ENCODE data around the gene USP28.
"Not testable (repeated sequence)": the region's sequence is repeated elsewhere in the genome, so short reads cannot be mapped to it uniquely, and the experiment has no call there.

Gene USP28

DNA sequence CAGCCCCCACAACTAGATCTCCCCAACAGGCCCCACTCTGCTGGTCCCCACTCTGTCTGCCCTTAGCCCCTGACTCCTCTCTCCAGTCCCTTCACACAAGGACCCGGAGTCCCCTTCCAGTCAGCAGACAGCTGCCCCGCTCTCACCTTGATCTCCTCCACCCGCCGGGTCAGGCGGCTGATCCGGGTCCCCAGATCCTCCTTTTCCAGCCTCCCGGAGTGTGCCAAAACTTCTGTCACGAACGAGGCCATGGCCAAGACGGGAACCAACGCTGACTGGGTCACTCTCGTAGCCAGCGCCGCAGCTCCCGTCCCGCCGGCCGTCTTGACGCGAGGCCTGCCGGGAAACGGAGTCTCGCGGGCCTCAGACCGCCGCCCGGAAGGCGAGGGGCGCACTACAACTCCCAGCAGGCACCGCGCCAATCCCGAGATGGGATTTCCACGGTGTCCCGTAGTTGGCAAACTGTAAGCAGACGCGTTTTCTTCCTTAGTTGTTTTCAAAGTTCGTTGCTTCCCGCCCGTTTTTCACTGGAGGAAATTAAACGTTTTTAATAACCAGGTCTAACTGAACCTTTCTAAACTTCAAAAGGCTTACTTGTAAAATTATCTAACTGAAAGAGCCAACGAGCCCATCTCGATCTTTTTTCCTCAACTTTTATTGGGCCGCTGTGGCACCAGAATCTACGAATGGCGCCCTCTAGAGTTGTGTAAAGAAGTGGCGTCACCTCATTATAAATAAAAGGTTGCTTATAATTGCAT, 101.8 kb downstream of the USP28 start, which contains the start of gene ZW10:
Gene ZW10 (minus strand): TSS at position 277 of the 758 bp plus-strand sequence. CDS start 26 bp downstream, at position 251.
- DNase-seq (ENCODE audit: low spot score): peak; percentile 91

DNA sequence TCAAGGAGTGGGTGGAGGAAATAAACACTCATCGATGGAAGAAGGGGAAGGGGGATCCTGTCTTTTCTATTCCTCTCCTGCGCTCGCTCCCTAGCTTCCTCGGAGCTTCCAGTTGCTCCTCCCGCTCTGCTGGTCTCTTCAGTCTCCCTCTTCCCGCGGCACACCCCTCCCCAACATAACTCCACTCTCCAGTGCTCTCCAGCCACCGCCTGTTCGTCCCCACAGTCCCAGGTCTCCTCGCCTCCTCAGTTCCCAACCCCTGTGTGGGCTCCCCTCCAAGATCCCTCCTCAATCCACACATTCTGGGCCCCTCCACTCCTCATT, 102.3 kb downstream of the USP28 start:
- peak; percentile 37 for DNase-seq (ENCODE audit: low spot score)

DNA sequence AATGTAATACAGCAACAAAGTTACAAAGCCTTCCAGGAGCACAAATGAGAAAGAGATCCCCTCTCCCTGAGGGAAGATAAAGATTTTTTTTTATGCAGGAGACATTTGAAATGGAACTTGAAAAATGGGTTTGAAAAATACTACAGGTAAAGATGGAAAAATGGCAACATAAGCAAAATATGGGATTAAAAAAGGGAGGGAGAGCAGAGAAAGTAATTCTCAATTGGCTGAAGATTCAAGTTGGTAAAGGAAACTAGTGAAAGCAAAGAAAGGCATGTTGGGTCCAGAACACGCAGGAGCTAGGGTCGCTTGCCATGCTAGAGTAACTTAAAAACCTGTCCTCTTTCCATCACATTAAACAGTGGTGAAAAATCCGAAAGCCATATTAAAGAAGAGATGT, 103.4 kb downstream of the USP28 start:
- no peak for DNase-seq (ENCODE audit: low spot score)

DNA sequence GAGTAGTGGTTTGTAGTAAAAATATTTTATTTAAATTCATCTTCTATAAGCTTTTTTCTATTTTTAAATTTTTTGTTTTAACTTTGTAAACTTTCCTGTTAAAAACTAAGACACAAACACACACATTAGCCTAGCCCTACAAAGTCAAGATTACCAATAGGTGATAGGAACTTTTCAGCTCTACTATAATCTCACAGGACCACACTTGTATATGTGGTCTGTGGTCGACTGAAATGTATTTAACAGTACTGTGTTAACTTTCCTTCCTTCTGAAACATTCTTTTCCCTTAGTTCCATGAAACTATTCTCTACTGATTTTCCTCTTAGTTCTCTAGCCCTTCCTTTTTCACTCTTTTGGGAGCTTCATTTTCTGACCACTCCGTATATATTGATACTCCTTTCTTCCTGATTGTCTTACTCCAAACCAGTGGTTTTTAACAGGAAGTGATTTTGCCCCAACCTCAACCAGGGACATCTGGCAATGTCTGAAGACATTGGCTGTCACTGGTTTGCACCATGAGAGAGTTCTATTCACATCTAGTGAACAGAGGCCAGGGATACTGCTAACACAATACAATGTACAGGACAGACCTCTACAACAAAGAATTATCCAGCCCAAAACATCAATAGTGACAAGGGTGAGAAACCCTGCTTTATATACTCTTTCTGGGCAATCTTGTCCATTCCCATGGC, 110.7 kb downstream of the USP28 start:
- no peak for DNase-seq (ENCODE audit: low spot score)

DNA sequence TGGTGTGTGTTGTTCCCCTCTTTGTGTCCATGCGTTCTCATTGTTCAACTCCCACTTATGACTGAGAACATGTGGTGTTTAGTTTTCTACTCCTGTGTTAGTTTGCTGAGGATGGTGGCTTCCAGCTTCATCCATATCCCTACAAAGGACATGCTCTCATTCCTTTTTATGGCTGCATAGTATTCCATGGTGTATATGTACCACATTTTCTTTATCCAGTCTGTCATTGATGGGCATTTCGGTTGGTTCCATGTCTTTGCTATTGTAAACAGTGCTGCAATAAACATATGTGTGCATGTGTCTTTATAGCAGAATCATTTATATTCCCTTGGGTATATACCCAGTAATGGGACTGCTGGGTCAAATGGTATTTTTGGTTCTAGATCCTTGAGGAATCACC, 112.3 kb downstream of the USP28 start:
- not testable (repeated sequence) for DNase-seq (ENCODE audit: low spot score)

DNA sequence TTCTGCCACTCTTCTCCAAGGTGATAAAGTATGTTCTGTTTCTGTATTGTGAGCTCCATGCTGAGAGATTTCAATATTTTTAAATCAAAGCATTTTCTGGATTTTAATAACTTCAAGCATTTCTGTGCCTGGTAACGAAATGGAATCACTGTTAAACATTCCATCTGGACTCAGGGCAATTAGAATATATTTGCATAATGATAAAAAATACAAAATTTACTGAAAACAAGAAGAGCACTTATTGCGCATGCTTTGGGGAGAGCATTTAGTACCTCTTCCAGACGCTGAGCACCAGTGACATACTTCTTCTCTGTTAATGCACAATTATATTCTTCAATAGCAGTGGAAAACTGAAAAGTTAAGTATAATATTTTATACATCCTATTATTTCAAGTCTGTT, 115.1 kb downstream of the USP28 start:
- no peak for DNase-seq (ENCODE audit: low spot score)

DNA sequence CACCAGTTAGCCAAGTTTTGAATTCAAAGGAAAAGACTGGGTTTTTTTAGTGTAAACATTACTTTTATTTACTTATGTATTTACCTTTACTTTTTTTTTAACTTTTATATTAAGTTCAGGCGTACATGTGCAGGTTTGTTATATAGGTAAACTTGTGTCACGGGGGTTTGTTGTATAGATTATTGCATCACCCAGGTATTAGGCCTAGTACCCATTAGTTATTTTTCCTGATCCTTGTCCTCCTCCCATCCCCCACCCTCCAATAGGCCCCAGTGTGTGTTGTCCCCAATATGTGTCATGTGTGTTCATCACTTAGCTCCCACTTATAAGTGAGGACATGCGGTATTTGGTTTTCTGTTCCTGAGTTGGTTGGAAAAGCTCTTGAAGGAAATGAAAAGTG, 122.4 kb downstream of the USP28 start:
- DNase-seq (ENCODE audit: low spot score): no peak
